ENCODE measurements around the gene HNRNPM. TPM values are rescaled to one million over a fixed set of nuclear protein-coding genes. Genes with fewer than 3 reads are reported as not detected.
"Not testable (repeated sequence)": the region's sequence is repeated elsewhere in the genome, so short reads cannot be mapped to it uniquely, and the experiment has no call there.

HNRNPM gene
- total RNA-seq, 1 experiment from 2014 or later, result 140 TPM

DNA sequence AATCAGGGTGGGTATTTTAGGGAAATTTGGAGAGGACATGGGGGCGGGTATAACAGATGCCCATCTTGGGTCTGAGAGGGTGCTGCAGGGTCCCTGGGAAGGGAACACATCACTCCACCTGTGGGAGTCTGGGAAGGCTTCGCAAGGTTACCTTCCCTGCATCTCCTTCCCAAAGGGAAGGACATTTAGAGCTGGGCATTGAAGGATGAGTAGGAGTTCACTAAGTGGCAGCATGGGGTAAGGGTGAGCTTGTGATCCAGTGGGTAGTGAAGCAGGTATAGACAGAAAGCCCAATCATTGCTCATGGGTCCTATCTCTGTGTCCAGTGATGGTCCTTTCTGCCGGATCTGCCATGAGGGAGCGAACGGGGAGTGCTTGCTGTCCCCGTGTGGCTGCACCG, 18.5 kb upstream of the HNRNPM start:
- no peak for DNase-seq (ENCODE audit: low read depth)

DNA sequence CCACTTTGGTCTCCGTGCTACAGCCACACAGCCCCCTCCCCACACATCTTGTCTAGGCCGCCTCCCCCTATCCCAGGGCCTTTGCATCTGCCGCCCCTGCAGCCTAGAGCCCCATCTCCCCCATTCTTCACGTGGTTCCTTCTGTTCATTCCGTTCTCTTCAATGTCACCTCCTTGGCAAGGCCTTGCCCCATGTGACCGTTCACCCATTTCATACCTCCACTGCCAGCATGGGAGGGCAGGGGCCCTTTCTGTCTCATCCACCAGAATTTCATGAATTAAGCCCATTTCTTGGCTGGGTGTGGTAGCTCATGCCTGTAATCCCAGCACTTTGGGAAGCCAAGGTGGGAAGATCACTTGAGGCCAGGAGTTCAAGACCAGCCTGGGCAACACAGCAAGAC, 15.7 kb upstream of the HNRNPM start:
- no peak for DNase-seq (ENCODE audit: low read depth)

DNA sequence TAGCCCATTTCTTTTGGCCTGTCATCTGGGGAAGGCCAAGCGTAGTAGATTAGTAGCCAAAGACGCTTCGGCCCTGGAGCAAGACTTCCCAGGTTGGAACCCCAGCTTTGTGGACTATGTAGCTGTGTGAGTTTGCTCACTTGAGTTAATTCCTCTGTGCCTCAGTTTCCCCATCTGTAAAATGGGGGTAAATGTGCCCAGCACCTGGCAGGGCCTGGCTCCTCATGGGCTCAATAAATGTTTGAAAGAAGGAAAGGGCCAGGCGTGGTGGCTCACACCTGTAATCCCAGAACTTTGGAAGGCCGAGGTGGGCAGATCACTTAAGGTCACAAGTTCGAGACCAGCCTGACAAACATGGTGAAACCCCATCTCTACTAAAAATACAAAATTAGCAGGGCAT, 14.9 kb upstream of the HNRNPM start:
- DNase-seq (ENCODE audit: low read depth), result no peak

DNA sequence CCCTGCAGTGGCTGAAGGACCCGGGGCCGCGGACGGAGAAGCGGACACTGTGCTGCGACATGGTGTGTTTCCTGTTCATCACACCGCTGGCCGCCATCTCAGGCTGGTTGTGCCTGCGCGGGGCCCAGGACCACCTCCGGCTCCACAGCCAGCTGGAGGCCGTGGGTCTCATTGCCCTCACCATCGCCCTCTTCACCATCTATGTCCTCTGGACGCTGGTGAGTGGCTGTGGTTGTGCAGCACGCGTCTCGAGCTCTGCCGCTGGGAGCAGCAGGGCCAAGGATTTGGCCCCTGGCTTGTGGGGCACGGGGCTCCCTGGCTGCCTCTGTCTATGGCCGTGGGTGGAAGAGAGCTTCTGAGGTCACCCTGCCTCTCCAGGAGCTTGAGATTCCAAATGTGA, 14.1 kb upstream of the HNRNPM start:
- no peak for DNase-seq (ENCODE audit: low read depth)

DNA sequence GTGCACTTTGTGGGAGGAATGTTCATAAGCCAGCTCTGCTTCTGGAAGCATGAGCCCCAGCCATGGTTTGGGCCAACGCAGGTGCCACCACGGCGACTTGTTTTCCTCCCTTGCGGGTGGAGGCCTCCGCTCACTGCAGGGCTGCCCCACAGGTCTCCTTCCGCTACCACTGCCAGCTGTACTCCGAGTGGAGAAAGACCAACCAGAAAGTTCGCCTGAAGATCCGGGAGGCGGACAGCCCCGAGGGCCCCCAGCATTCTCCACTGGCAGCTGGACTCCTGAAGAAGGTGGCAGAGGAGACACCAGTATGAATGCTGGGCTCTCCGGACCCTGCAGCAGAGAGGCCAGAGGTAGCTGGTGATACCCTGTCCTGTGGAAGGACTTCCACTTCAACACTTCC, 6.5 kb upstream of the HNRNPM start:
- DNase-seq (ENCODE audit: low read depth), result no peak

DNA sequence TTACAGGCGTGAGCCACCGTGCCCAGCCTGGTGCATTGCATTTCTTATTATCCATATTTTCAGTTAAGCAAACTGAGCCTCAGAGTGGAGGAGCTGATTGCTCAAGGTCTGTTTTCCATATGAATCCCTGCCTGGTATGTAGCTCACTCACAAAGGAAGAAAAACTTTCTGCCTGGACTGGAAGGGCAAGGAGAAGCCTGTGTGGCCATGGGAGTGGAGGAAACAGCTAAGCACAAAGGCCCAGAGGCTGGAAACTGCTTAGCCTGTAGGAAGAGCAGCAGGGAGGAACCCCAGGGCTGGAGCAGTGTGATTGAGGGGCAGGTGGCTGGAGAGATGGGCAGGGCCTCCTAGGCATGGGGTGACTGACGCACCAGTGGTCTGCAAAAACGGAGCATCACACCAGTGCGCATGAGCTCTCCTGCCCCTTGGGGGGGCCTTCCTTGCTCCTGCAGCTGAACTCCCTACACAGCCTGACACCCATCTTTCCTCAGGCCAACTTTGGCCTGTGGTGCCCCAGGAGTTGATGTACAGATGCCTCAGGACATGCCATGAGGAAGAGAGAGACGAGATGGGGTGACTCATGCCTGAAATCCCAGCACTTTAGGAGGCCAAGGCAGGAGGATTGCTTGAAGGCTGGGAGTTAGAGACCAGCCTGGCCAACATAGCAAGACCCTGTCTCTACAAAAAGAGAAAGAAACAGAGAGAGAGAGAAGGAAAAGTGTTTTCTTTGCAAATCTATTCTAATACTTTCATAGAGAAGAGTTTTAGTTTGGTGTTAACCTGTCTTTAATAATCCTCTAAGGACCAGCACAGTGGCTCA, 2.8 kb upstream of the HNRNPM start:
- no peak for DNase-seq (ENCODE audit: low read depth)

DNA sequence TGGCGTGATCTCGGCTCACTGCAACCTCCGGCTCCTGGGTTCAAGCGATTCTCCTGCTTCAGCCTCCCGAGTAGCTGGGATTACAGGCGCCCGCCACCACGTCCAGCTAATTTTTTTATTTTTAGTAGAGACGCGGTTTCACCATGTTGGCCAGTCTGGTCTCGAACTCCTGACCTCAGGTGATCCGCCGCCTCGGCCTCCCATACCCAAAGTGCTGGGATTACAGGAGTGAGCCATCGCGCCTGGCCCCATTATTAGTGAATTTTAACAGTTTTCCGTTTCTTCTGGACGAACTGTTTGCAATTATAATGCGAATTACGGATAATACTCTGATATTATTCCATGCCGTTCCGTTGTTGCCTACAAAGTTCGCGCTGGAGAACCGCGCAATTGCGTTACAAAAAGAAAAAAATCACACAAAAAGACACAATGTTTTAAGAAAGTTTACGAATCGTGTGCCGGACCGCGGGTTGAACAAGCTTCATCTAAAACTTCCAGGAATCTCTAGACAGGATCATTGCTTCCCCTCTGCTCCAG, 567 bp upstream of the HNRNPM start:
- not testable (repeated sequence) for DNase-seq (ENCODE audit: low read depth)

DNA sequence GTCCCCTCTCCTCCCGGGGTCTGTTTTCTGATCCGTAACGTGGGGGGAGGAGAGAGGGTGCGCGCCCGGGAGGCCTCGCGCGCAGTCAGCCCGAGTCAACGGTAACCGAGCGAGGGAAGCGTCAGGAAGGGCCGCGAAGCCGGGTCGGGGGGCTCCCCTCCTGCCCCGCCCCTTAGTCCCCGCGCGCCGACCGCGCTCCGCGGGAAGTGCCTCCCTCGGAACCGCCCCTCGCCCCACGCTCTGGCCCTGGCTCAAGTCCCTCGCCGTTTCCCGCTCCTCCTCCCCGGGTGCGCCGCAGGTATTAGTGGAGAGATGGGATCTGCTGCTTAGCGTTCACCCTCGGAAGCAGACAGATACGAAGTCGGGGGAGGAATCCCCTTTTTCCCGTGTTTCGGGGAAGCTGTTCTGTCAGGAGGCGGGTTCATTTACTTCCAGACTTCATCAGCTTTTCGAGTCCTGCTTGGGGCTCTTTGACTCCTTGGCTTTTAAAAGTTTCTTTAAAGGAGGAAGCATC, 770 bp downstream of the HNRNPM start:
- DNase-seq (ENCODE audit: low read depth), result peak; percentile 60

DNA sequence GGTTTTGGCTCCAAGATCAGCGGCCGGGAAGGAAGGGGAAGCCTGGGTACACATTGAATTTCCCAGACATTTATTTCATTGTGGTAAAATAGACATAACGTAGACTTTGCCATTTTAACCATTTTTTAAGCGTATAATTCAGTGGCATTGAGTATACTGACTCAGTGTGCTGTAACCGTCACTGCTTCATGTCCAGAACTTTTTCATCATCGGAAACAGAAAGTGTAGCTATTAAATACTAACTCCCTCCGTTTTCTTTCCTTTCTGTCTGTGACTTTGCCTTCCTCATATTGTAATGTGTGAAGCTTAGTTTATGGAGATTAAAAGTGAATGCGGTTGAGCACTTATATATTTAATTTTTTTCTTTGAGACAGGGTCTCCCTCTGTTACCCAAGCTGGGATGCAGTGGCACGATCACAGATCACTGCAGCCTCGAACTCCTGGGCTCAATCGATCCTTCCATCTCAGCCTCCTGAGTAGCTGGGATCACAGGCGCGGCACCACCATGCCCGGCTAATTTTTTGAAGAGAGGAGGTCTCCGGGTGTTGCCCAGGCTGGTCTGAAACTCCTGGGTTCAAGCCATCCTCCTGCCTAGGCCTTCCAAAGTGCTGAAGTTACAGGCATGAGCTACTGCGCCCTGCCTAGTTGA, 1.4 kb downstream of the HNRNPM start:
- no peak for DNase-seq (ENCODE audit: low read depth)

DNA sequence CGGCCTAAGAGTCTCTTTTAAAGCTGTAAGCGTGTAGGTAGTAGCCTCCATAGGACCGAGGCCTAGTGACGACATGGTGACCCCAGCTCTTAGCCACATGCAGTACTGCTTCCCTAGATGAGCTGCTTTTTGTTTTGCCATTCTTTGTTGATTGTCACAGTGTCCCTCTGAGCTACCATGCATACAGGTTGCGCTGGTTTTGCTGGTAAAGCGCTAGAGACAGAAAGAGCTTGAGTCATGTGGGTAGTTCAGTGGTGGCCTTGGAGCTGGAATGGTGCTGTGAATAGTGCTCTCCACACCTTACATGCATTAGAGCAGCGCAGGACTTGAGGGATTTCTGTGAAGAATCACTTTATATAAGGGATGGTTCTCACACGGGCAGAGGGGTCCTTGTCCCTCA, 5.1 kb downstream of the HNRNPM start:
- no peak for DNase-seq (ENCODE audit: low read depth)

DNA sequence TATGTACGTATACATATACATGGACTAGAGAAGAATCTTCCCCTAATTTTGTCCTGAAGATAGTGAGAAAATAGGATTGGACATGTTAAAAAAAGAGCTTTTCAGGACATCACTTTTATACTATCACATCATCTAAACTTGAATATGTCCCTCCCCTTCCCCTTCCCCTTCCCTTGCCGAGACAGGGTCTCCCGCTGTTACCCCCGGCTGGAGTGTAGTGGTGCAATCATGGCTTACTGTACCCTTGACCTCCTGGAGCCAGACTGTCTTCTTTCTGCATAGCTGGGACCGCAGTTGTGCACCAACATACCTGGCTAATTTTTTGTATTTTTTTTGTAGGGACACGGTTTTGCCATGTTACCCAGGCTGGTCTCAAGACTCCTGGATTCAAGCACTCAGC, 6.6 kb downstream of the HNRNPM start:
- DNase-seq (ENCODE audit: low read depth), result no peak

DNA sequence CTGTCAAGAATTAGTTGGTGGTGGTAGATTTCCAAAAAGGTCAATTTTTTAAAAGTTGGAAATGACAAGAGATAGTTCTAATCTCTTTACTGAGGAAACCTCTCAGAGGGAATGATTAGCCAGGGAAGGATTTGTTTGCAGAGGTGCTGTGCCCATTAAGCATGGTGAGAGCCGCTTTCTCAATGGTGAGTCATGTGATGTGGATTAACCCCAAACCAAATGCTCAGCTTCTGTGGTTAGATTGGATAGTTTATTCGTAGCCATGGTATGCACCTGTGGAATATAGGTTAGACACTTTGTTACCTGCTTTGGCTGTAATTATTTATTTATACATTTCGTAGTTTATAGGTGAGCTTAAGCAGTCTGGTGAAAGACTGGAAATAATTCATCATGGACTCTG, 7.1 kb downstream of the HNRNPM start:
- DNase-seq (ENCODE audit: low read depth), result peak; percentile 77

DNA sequence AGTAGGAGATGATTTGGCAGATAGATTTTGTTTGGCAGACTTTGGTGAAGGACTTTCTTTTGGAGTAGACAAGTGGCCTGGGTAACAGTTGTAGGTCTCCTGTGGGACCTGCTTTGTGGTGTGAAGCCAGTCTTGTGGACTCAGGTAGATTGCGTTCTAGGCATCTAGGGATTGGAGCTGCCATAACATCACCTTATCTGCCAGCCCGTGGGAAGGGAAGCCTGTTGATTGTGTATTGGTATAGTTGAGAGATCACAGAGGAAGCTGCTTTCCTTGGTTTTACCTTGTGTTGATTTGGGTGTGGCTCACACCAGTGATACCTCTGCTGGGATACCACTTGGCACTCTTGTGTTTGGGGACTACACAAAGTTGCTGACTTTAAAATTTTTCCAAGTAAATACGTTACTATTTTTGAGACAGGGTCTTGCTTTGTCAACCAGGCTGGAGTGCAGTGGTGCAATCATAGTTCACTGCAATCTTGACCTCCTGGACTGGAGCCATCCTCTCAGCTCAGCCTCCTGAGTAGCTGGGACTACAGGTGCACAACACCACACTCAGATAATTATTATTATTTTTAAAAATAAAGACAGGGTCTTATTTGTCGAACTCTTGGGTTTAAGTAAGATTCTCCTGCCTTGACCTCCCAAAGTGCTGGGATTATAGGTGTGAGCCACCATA, 7.8 kb downstream of the HNRNPM start:
- no peak for DNase-seq (ENCODE audit: low read depth)

DNA sequence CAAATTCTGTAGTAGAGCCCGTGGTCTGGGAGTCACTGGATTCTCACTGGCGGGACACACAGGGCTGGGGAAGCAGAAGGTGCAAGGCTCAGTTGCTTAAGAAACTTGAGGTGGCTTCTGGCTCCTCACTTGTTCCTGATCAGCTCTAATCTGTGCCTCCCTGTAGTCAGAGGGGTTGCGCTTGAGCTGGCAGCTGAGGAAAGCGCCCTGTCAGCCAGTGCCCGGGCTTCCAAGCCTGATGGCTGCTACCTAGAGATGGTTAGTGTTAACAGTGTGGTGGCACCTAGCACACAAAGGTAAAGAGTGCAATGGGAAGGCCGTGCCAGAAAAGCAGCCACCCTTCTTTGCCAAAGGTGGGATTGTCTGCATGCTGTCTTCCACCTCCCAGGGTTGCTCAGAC, 8.8 kb downstream of the HNRNPM start:
- DNase-seq (ENCODE audit: low read depth), result no peak

DNA sequence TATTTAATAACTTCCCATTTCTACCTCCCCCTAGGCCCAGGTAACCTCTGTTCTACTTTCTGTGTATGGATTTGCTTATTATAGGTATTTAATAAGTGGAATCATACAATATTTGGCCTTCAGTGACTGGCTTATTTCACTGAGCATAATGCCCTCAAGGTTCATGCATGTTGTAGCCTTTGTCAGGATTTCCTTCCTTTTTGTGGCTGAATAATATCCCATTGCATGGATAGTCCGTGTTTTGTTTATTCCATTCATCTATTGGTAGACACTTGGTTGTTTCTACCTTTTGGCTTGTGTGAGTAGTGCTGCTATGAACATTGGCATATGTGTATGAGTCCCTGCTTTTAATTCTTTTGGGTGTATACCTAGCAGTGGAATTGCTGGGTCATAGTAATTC, 9.4 kb downstream of the HNRNPM start:
- DNase-seq (ENCODE audit: low read depth), result no peak

DNA sequence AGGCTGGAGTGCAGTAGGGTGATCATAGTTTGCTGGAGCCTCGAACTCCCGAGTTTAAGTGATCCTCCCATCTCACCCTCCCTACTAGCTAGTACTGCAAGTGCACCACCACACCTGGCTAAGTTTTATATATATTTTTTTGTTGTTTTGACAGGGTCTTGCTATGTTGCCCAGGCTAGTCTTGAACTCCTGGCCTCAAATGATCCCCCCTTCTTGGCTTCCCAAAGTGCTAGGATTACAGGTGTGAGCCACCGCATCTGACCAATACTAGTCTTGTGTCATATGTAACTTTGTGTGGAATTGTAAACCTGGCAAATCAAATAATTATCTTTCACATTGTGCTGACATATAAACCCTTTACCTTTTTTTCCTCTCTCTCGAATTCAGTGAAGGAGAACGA, 10.2 kb downstream of the HNRNPM start:
- no peak for DNase-seq (ENCODE audit: low read depth)

DNA sequence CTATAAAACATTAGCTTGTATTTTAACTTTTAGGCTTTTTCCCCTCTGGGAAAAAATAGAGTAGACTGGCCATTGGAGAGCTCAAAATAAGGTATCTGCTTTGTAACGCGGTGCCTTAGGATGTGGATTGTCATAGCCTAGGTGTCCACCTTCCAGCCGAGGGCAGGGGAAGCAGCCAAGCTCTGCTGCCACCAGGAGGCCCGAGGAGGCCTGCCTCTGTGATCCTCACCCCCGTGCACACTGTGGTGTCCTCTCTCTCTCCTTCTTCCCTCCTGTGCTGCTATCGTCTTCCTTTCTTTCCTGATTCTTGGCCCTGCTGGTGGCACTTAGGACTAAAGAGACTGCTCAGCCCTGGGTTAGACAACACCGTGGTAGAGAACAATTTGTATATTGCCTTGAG, 11.3 kb downstream of the HNRNPM start:
- DNase-seq (ENCODE audit: low read depth), result no peak

DNA sequence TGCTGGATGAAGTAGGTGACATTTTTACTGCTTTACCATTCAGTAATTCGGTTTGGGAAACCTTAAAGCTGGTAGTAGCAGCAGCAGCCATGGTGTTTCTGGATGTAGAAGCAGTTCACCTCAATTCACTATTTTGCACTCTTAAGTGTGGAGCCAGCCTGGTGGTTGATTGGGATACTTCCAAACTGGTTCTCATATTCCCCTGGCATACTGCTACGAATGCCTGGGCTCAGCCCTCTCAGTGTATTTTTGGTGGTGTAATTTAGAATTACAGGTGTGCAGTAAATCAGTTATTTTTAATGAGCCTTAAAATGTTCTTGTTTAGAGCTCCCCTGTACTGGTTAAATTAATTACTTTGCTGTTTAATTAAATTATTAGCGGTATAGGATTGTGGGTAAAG, 12.4 kb downstream of the HNRNPM start:
- no peak for DNase-seq (ENCODE audit: low read depth)

DNA sequence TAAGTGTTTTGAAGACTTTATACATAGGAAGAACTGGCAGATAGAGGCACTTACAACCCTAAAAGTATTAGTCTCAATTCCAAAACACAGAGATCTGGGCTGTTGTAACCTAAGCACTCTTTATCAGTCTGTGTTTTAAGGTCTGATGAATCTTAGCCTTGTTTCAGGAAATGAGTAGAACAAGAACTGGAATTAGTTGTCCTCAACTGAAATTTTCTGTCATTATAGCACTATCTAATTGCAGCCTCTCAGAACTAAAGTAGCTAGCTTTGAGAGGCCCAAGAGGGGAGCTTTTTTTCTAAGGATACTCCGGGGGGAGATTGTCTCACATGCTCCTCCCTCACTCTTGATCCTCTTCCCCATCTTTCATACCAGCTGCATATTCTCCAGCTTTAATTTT, 13.1 kb downstream of the HNRNPM start:
- DNase-seq (ENCODE audit: low read depth), result no peak

DNA sequence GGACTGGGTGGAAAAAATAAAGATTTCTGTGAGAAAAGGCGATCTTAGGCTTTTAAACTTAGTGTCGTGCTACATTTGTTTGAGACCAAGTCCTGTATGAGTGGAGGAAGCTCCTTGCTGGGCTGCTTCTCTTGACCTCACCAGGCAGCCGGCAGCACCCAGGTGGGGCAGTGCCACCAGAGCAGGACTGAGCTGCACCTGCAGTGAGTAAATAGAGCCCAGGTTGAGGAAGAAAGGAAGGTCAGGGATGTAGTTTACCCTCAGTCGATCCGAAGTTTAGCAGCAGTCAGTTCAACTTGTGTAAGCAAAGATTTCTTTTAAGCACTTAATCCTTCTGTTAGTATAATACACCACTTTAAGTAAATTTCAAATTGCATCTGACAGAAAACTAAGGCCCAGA, 13.6 kb downstream of the HNRNPM start:
- DNase-seq (ENCODE audit: low read depth), result no peak

DNA sequence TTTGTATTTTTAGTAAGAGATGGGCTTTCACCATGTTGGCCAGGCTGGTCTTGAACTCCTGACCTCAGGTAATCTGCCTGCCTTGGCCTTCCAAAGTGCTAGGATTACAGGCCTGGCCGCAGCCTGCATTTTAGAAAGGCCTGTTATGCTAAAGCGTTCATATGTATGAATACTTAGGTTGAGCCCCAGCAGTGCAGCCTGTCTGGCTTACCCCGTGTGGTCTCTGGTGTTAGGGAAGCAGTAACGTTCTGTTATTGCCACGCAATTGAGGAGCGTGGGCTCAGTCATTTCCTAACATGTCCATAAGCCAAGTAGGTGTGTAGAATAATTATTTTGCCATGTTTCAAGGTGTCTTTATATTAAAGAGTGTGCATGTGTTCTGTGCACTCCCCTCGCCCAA, 14.3 kb downstream of the HNRNPM start:
- DNase-seq (ENCODE audit: low read depth), result no peak

DNA sequence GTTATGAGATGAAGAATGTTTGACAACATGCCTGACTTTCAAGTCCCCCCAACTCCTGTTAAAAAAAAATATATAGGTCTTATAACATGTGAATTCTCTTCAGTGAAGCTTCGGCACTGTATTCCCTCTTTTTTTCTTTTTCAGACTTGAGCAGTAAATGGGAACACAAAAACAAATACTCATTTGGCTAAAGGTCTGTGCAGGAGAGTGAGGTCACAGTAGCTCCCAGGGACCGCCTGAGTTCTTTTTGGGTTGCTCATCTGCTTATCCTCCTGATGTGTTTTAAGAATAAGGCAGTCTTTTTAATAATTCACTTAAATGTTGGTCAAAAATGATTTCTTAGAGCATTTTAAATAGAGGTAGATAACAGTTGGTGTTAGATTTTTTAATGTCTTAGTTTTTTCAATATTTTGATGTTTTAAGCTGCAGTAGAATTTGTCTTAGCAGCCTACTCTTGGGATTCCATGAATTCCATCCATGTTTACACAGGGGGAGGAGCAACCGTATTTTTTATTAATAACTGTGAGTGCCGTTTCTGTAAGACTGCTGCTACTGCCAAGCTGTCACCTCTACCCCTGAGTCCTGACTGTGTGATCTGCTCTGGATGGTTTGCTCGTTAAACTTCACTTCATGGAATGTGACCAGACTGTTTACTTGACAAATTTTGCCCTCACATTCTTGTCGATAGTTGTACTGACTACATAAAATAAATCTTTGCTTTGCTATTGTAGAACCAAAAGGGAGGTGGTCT, 14.9 kb downstream of the HNRNPM start:
- no peak for DNase-seq (ENCODE audit: low read depth)
